SK-N-SH (cell line): ENCODE data around the gene COL6A6. TPM values are rescaled to one million over a fixed set of nuclear protein-coding genes. Genes with fewer than 3 reads are reported as not detected.

Source experiments
- CTCF ChIA-PET: fragments of 300-600, 350-600 bp; formaldehyde crosslinking; extraction: SDS; loops from one replicate; lab custom pipeline; 2021; lab: Yijun Ruan, JAX
- POLR2A ChIA-PET: fragments of 350-600 bp; sonication (Branson Sonifier 250); formaldehyde crosslinking; extraction: SDS; loops from one replicate; lab custom pipeline; 2020; ENCODE audit warnings: antibody characterized with exemption, inconsistent platforms; lab: Yijun Ruan, JAX
- DNase-seq: peaks from one replicate; pipeline ENCODE4 v3.0.0; 2012
- H2AFZ ChIP-seq: fragments of 200-600 bp; sonication (generic); 2 replicates; pipeline ENCODE4 v1.8.1; 2016; ENCODE audit warnings: antibody characterized with exemption, mild to moderate bottlenecking, low read depth
- H3F3A ChIP-seq: fragments of 200-600 bp; sonication (generic); replicated peaks from 2 replicates; pipeline ENCODE3; 2016; ENCODE audit warnings: antibody characterized with exemption, mild to moderate bottlenecking; ENCODE audit not compliant: insufficient read depth
- H3K27ac ChIP-seq, 2 experiments: fragments of 200-500 bp in 1 of 2; fragments of 200-600 bp in 1 of 2; sonication (Bioruptor generic) in 1 of 2; sonication (generic), shearing (Covaris generic) in 1 of 2; 2 replicates each; pipeline versions ENCODE4 v1.5.1 to v1.6.1; 2014 to 2016; ENCODE audit warnings: low read depth in 2 of 2, inconsistent platforms in 1 of 2, low read length in 1 of 2, mild to moderate bottlenecking in 1 of 2, mixed read lengths in 1 of 2
- H3K27me3 ChIP-seq: fragments of 200-600 bp; sonication (generic), shearing (Covaris generic); 2 replicates; pipeline ENCODE4 v1.6.1; 2016; ENCODE audit warnings: mixed run types; ENCODE audit not compliant: insufficient read depth
- H3K36me3 ChIP-seq, 2 experiments: fragments of 200-500 bp in 1 of 2; fragments of 200-600 bp in 1 of 2; sonication (Bioruptor generic) in 1 of 2; sonication (generic) in 1 of 2; replicated peaks in 1 of 2; 2 replicates each; pipeline versions ENCODE3 to v1.5.1; 2014 to 2016; ENCODE audit warnings: low read length in 1 of 2, mild to moderate bottlenecking in 1 of 2; ENCODE audit not compliant: insufficient read depth in 2 of 2, control insufficient read depth in 1 of 2
- H3K4me1 ChIP-seq, 2 experiments: fragments of 200-500 bp in 1 of 2; fragments of 200-600 bp in 1 of 2; sonication (Bioruptor generic) in 1 of 2; sonication (generic), shearing (Covaris generic) in 1 of 2; 2 replicates each; pipeline versions ENCODE4 v1.5.1 to v1.6.1; 2014 to 2016; ENCODE audit warnings: low read depth in 1 of 2, low read length in 1 of 2, mixed run types in 1 of 2; ENCODE audit not compliant: insufficient read depth in 2 of 2, control insufficient read depth in 1 of 2
- H3K4me2 ChIP-seq: fragments of 200-600 bp; sonication (generic), shearing (Covaris generic); 2 replicates; pipeline ENCODE4 v1.6.1; 2017; ENCODE audit warnings: mixed run types
- H3K4me3 ChIP-seq, 2 experiments: fragments of 200-500 bp in 1 of 2; fragments of 200-600 bp in 1 of 2; sonication (Bioruptor generic) in 1 of 2; sonication (generic), shearing (Covaris generic) in 1 of 2; 2 replicates each; pipeline versions ENCODE4 v1.5.1 to v1.8.1; 2014 to 2016; ENCODE audit warnings: low read depth in 2 of 2, inconsistent platforms in 1 of 2, low read length in 1 of 2, mild to moderate bottlenecking in 1 of 2, mixed read lengths in 1 of 2, moderate library complexity in 1 of 2
- H3K79me2 ChIP-seq: fragments of 200-600 bp; sonication (generic); 2 replicates; pipeline ENCODE4 v1.8.1; 2017; ENCODE audit warnings: mild to moderate bottlenecking; ENCODE audit not compliant: insufficient read depth
- H3K9ac ChIP-seq: fragments of 200-600 bp; sonication (generic); 2 replicates; pipeline ENCODE4 v1.6.1; 2017; ENCODE audit warnings: mixed run types
- H3K9me2 ChIP-seq: fragments of 200-600 bp; sonication (generic); 2 replicates; pipeline ENCODE4 v1.6.1; 2017; ENCODE audit warnings: mixed run types
- H3K9me3 ChIP-seq: fragments of 200-600 bp; sonication (generic); 2 replicates; pipeline ENCODE4 v1.6.1; 2017; ENCODE audit warnings: mixed run types, mild to moderate bottlenecking, moderate library complexity
- H4K20me1 ChIP-seq: fragments of 200-600 bp; sonication (generic); 2 replicates; pipeline ENCODE4 v1.6.1; 2017; ENCODE audit warnings: mild to moderate bottlenecking, mixed run types; ENCODE audit not compliant: insufficient read depth
- CHD2 ChIP-seq: fragments of 150-350 bp; IDR thresholded peaks from 2 replicates; pipeline ENCODE4 v1.6.1; 2018; ENCODE audit warnings: low read length; ENCODE audit not compliant: partially characterized antibody
- EP300 ChIP-seq, 2 experiments: IDR thresholded peaks; 2 replicates each; pipeline versions ENCODE4 v1.4.0 to v1.6.1; 2012; ENCODE audit warnings: borderline replicate concordance in 1 of 2, low read depth in 1 of 2, low read length in 1 of 2
- FOXJ3 ChIP-seq: sonication (generic); formaldehyde crosslinking; IDR thresholded peaks from 2 replicates; pipeline ENCODE4 v1.5.1; 2020; ENCODE audit warnings: mild to moderate bottlenecking, missing genetic modification reagents
- FOXM1 ChIP-seq: IDR thresholded peaks from 2 replicates; pipeline ENCODE4 v1.4.0; 2012; ENCODE audit warnings: low read depth, mild to moderate bottlenecking
- GATA2 ChIP-seq: sonication (generic); formaldehyde crosslinking; IDR thresholded peaks from 2 replicates; pipeline ENCODE4 v1.5.0; 2020; ENCODE audit warnings: mild to moderate bottlenecking, missing genetic modification reagents
- MAX ChIP-seq: IDR thresholded peaks from 2 replicates; pipeline ENCODE4 v1.4.0; 2012; ENCODE audit warnings: low read depth
- MEF2A ChIP-seq: IDR thresholded peaks from 2 replicates; pipeline ENCODE4 v1.4.0; 2012; ENCODE audit warnings: low read depth, borderline replicate concordance
- MXI1 ChIP-seq: IDR thresholded peaks from 2 replicates; pipeline ENCODE4 v1.6.1; 2012; ENCODE audit warnings: mild to moderate bottlenecking, low read depth, low read length, improper control_type of control experiment
- NFIC ChIP-seq: IDR thresholded peaks from 2 replicates; pipeline ENCODE4 v1.4.0; 2012; ENCODE audit warnings: borderline replicate concordance
- NRF1 ChIP-seq: IDR thresholded peaks from 2 replicates; pipeline ENCODE4 v1.6.1; 2012; ENCODE audit warnings: low read depth, mild to moderate bottlenecking, low read length
- POLR2AphosphoS5 ChIP-seq: IDR thresholded peaks from 2 replicates; pipeline ENCODE4 v1.6.1; 2012; ENCODE audit warnings: low read depth, low read length
- RCOR1 ChIP-seq: fragments of 150-350 bp; IDR thresholded peaks from 2 replicates; pipeline ENCODE4 v1.6.1; 2017; ENCODE audit warnings: antibody characterized with exemption, low read length
- RFX5 ChIP-seq: IDR thresholded peaks from 2 replicates; pipeline ENCODE4 v1.6.1; 2012; ENCODE audit warnings: mild to moderate bottlenecking, improper control_type of control experiment, low read length
- RXRA ChIP-seq: IDR thresholded peaks from 2 replicates; pipeline ENCODE4 v1.4.0; 2012; ENCODE audit warnings: low read depth, mild to moderate bottlenecking, borderline replicate concordance
- SIN3A ChIP-seq: IDR thresholded peaks from 2 replicates; pipeline ENCODE4 v1.6.1; 2012; ENCODE audit warnings: low read depth, mild to moderate bottlenecking, low read length, moderate library complexity, borderline replicate concordance
- TEAD4 ChIP-seq: IDR thresholded peaks from 2 replicates; pipeline ENCODE4 v1.4.0; 2012; ENCODE audit warnings: mild to moderate bottlenecking, borderline replicate concordance; ENCODE audit not compliant: insufficient read depth
- USF1 ChIP-seq: IDR thresholded peaks from 2 replicates; pipeline ENCODE4 v1.4.0; 2012; ENCODE audit warnings: low read depth, borderline replicate concordance
- ZBTB33 ChIP-seq: IDR thresholded peaks from 2 replicates; pipeline ENCODE4 v1.4.0; 2012; ENCODE audit warnings: low read depth, borderline replicate concordance
- WGBS: methylation state at CpG from one replicate; pipeline ENCODE4 v1.1.6; 2017; ENCODE audit warnings: low lambda C conversion rate; 5-methylcytosine and 5-hydroxymethylcytosine counted together
- polyA plus RNA-seq, 3 experiments: library from polyadenylated mRNA; depleted of rRNA; stranded (reverse); fragments of >200 nt; gene quantifications; 2 replicates each; pipeline ENCODE4 v1.2.3, GENCODE V29; 2012
- TF ChIP-seq, protein P1 (sequence below): IDR thresholded peaks from 2 replicates; pipeline ENCODE4; 2012

COL6A6 gene
- polyA plus RNA-seq, 1 of the 3 experiments (the other 2 are of a cell fraction) = not detected

- Histone ChIP-seq H3K36me3 (no peaks in the 10 kb centered on the region), H3K27ac (no peak overlapping the region), H3F3A (no peaks in the 10 kb centered on the region)
- 22% methylated on average over 1 of the region's 1 CpG for WGBS
- no peak for DNase-seq
- TF ChIP-seq SIN3A (no peak), RCOR1 (no peak), POLR2AphosphoS5 (no peak), MEF2A (no peak), NFIC (no peak), TEAD4 (no peak), FOXJ3 (CRISPR knock-in tag) (no peak), RFX5 (no peak), EP300 (IDR thresholded peaks at IDR 0.05; ENCODE audit: borderline replicate concordance in 1 of 2, low read depth in 1 of 2, low read length in 1 of 2) (no peak), FOXM1 (no peak), ZBTB33 (no peak)
- TF ChIP-seq, protein P1, sequence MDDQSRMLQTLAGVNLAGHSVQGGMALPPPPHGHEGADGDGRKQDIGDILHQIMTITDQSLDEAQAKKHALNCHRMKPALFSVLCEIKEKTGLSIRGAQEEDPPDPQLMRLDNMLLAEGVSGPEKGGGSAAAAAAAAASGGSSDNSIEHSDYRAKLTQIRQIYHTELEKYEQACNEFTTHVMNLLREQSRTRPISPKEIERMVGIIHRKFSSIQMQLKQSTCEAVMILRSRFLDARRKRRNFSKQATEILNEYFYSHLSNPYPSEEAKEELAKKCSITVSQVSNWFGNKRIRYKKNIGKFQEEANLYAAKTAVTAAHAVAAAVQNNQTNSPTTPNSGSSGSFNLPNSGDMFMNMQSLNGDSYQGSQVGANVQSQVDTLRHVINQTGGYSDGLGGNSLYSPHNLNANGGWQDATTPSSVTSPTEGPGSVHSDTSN = no peak
- TF ChIP-seq, all 33 proteins: peak for 0
- Histone ChIP-seq H2AFZ (no peak overlapping the region), H4K20me1 (no peaks in the 10 kb centered on the region), H3K9me2 (no peaks in the 10 kb centered on the region), H3K9me3 (no peaks in the 10 kb centered on the region), H3K4me1 (no peaks in the 10 kb centered on the region; a peak in 1 of 4 replicates), H3K9ac (no peak overlapping the region), H3K79me2 (no peaks in the 10 kb centered on the region), H3K4me2 (no peak overlapping the region), H3K4me3 (no peak overlapping the region), H3K27me3 (no peaks in the 10 kb centered on the region)
- CTCF ChIA-PET = interaction anchor here (2.4 kb wide), 1 partner anchor 11 kb away, joined by 15 read pairs; no protein-coding TSS in a partner anchor
- POLR2A ChIA-PET = no interaction called here
Observed at GRCh38 chr3:130527426-130527825, 10.4 kb downstream of the COL6A6 start.

DNA sequence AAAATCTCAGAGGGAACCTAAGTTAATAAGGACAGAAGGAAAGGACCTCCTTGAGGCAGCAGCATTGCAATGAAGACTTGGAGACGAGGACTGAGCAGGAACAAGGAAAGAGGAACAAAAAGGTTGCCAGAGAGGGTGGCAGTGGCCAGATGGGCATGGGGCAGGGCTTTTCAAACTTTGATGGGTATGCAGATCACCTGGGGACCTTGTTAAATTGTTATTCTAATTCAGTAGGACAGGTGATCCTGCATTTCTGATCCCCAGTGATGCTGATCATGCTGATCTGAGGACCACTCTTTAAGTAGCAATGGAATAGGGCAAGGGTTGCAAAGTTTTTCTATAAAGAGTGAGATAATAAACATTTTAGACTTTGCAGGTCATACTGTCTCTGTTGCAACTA is 11.1 kb downstream of the COL6A6 start:
- CTCF ChIA-PET = interaction anchor here (1.0 to 2.7 kb wide), 3 partner anchors 10 to 252 kb away, joined by 4 to 15 read pairs (median 15); no protein-coding TSS in a partner anchor

More for the DNA sequence above, 11.1 kb downstream of the COL6A6 start:
- Histone ChIP-seq H3K4me3 (no peak overlapping the region), H3F3A (no peaks in the 10 kb centered on the region), H3K4me1 (no peaks in the 10 kb centered on the region; a peak in 1 of 4 replicates), H3K9me2 (no peaks in the 10 kb centered on the region), H3K27me3 (no peaks in the 10 kb centered on the region), H4K20me1 (no peaks in the 10 kb centered on the region), H2AFZ (no peak overlapping the region), H3K27ac (no peak overlapping the region), H3K36me3 (no peaks in the 10 kb centered on the region), H3K9ac (no peak overlapping the region), H3K4me2 (no peak overlapping the region), H3K9me3 (no peaks in the 10 kb centered on the region), H3K79me2 (no peaks in the 10 kb centered on the region)
- TF ChIP-seq MAX (no peak), CHD2 (no peak), MXI1 (no peak), TEAD4 (no peak), FOXJ3 (CRISPR knock-in tag) (no peak), USF1 (no peak), GATA2 (no peak), NRF1 (no peak), RCOR1 (no peak), FOXM1 (no peak), POLR2AphosphoS5 (no peak), RXRA (no peak)
- WGBS = 10% methylated on average over 1 of the region's 1 CpG
- no peak for DNase-seq
- POLR2A ChIA-PET = no interaction called here
